GM18951 (cell line): ENCODE results near the gene RGL1.

Experiments used
- POLR2A ChIP-seq: IDR thresholded peaks from 4 replicates; pipeline ENCODE4 v1.6.1; 2011; ENCODE audit warnings: mild to moderate bottlenecking; ENCODE audit not compliant: insufficient read length, insufficient read depth; ENCODE audit errors: extremely low read depth
- in situ Hi-C: fragments of 300-500 bp; cut with MboI; formaldehyde crosslinking; loops from one replicate; pipeline ENCODE4 v1.12.0; 2022; ENCODE audit warnings: low sequenced_read_pairs, mixed read lengths, inconsistent platforms; ENCODE audit not compliant: unreplicated experiment

RGL1 gene

DNA sequence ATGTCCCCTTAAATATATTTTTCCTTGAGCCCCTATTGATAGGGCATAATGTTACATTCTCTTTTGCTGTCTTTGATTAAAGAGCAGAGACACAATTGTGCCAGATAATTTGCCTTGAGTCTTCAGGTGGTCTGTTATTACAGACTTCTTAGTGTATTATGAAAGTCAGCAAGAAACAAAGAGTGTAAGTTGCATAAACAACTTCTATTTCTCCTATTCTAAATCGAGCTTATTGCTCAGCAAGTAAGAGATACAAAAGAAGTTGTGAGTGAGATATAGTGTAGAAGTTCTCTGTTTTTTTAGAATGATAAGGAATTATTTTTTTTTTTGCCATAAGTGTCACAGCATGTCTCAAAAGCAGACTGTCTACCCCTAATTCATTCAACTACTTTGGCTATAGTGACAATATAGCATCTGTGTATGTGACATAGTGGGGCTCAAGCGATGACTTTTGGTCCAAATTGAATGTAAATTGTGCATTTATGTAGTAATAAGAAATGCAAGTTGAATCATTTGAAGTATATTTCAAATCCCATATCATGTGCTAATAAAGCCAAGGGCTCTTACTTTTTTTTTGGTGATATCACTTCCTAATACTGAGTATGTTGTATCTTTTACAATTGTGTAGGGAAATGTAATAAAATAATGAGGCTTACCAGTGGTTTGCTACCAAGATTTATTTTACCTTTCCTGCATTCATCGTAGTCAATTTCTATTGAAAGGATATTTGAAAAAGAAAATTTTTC is 81.3 kb downstream of the RGL1 start:
- no peak for TF ChIP-seq POLR2A
- in situ Hi-C loops, result no loop called here

DNA sequence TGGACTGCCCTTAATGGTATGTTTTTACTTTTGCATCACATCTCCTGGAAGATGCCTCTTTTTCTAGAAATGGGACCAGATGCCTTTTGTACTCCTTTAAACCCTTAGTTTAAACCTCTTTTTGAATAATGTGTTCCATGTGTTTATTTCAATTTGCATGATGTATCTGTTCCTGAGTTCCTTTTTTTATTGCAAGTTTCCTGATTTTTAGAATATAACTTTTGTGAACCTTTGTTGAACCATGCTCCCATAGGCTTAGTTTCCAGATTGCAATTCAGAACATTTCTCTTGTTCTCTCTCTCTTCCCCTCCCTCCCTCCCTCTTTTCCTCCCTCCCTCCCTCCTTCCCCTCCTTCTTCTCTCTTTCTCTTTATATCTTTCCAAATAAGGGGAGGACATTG is 81.9 kb downstream of the RGL1 start:
- in situ Hi-C loops, result no loop called here
- TF ChIP-seq POLR2A, result no peak

DNA sequence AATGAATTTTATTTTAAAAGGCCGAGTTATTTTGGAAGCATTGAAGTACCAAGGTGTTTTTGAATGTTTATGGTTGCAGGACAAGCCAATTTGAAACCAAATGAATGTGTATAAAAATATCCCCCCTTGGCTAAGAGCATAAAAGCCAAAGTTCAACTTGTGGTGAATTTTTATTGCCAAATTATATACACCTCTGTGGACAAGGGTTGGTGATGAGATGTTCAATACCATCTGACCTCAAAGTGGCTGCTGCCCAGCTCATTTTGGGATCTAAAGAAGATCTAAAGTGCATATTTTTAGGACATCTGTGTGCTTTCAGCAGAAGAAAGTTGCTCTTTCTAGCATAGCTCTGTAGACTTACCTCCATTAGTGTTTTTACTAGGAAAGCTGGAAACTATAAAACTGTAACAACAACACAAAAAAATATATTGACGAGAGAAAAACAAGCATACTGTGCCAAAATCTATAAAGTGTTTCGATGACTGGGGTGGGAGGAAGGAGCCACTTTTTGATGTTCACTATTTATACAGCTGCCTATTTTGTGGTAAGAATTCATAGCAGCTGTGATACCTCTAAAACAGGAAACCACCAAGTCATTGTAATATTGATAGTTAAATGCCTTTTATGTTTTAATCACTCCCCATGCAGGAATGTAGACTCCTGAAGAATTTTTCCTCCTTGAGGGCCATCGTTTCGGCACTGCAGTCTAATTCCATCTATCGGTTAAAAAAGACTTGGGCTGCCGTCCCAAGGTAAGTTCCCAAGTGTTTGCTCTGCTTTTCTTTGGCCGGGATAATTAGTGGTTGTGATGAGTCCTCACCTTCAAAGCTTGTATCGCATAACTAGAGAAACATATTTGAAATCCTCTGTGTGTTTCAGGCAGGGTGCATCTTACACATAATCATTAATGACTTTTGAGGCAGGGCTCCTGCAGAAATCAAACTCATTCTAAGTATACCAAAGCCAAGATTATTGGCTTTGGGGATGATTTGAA is 83.2 kb downstream of the RGL1 start:
- TF ChIP-seq POLR2A, result no peak
- in situ Hi-C loops, result no loop called here

DNA sequence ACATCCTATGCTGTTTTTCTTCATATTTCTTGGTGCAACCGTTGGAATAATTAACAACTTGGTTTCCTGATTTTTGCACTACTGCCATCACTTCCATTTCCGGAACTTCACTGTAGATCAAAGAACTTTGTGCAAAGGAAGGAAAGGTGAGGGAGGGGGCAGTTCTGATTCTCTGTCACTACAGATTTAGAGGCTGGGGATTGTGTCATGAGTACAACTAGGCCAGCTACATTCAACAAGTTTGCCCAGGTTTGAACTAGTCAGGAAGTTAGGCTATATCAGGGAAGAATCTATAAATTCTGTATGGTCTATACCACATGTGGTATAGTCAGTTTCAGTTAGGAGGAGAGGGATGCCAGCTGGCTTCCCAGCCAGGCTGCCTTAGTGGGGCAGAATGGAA is 84.2 kb downstream of the RGL1 start:
- in situ Hi-C loops, result no loop called here
- TF ChIP-seq POLR2A, result no peak

DNA sequence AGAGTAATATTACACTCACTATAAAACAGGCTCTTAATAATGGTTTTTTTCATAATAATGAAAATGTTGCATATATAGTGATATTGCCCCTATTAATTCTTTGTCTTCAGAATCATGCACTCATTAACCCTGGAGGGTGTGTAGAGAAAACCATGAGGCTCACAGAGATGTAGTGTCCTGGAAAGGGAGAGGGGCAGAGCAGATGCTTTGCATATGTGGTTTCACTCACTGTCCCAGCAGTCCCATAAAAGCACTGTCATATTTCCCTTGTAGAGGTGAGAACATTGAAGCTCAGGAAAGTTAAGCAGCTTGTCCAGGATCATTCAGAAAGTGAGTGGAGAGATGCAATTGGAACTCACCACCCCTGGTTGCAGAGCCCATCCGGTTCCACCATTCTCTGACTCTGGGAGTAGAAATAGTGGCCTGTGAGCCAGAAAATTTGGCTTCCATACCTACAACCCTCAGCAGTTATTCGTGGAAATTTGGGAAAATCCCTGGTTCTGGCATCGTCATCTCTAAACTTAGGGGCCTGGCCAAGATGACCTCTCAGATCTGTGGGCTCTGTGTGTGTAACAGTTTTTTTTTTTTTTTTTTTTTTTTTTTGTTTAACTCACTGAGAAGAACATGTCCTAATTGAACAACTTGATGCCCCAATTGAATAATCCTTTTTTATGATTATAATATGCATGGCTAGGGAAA is 86.4 kb downstream of the RGL1 start:
- peak; percentile 31 for TF ChIP-seq POLR2A
- in situ Hi-C loops, result no loop called here

DNA sequence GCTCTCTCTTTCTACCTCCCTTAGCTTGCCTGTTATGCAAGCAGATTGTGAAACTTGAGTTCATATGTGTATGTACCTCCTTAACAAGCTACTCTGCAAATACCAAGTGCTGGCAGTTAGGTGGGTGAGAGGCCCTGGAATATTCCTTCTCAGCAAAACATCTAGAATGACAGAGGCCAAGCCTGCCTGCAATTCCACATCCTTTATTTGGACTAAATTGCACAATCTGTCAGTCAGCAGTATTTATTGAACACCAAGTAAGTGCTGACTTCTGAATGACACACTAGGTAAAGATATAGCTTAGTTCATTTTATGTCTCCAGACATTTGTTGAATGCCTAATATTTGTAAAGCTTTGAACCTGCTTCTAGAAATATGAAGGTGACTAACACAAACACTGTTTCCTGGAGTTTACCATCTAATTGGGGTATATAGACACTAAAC is 87.5 kb downstream of the RGL1 start:
- no peak for TF ChIP-seq POLR2A
- in situ Hi-C loops, result no loop called here

DNA sequence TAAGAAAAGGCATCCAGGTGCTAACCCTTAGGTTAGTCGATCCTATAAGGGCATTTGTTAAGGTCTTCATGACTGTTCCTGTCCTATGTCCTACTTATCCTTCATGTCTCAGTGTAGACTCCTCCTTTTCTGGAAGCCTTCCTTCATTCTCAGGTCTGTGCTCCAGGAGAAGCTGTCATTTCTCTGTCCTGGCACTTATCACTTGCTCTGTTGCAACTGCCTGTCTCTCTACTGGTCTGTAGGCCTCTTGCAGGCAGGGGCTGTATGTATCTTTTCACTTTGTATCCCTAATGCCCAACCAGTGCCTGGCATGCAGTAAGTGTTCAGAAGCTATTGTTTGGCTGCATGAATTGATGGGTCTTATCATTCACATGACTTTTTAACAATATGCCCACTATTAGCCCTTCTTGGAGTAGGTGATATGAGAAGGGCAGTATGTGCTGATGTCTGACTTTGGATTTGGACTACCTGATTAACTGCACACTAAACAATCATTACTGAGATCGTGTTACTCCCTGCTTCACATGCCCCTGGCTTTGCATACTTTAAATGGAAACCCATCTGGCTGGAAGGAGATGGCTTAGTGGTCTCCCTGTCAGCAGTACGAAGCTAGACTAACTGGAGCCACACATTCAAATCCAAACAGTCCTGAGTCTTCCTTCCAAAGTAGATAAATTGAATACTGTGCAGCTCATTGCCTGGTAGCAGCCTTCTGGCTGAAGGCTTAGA is 88.8 kb downstream of the RGL1 start:
- no peak for TF ChIP-seq POLR2A
- in situ Hi-C loops, result no loop called here

DNA sequence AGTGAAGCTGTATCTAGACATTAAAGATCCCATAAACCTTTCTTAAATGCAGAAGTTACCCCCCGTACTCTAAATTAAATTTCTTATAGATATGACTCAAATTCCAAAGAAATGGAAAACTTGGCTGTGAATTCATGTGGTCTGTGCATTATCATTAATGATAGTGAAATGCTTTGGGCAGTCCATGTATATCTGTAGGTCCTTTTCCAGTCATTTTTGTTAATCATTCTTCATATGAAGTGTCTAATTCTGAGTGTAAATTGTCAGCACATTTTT is 89.3 kb downstream of the RGL1 start:
- TF ChIP-seq POLR2A, result no peak
- in situ Hi-C loops, result no loop called here

DNA sequence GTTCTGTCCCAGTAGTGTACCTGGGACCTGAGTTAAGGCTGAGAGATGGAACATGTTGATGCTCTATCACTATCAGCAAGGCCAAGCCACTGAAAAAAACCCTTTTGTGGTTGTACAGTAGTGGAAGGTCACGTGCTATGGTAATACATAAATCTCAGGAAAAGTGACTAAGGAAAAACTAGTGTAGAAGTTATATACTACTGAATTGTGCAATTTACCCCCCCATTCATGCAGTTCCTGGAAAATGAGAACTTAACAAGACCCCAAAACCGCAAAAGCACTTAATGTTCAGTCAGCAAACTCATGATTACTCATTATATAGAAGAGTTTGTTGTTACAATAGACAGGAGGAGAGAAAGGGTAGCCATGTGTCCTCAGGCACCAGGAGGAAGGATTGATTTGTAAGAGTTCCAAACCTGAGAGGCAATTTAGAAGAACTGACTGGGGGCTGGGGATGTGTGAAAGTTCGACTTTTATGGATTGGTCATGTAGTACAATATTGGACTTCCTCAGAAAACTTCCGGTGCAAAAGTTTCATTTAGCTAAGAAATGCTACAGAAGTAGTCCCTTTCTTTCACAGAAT is 91.6 kb downstream of the RGL1 start:
- peak; percentile 24 for TF ChIP-seq POLR2A
- in situ Hi-C loops, result no loop called here

DNA sequence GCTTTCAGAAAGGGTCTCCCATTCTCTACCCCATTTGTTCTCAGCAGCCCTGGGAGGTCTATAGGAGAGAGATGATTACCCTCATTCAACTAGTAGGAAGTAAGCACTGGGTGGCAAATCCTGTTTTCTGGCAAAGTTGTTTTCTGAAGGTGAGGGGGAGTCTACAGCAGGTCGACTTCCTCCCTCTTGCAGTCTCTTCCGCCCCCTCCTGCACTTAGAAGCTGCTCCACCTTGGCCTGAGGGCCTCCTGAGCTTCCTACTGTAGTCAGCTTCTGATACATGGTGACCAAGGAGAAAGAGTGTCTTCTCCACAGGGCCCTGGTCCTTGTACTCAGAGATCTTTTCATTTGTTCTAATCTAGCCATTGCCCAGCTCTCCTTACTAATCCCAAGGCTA is 93.1 kb downstream of the RGL1 start:
- in situ Hi-C loops, result no loop called here
- TF ChIP-seq POLR2A, result no peak

DNA sequence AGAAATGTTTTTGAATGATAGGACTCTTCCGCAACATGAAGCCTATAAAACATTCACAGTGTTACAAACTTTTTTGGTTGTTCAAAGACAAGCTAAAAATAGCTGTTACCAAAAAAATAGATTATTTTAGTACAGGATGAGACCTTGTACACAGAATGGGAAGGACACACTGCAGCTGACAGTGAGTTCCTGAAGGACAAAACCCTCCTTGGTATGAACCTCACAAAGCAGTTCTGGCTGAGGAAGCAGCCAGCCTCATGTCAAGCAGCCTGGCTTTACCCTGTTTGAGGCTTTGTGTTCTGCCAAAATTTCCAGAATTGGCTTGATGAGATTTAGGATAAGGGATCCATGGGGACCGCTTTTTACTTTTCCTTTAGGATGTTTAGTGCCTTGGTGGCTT is 93.7 kb downstream of the RGL1 start:
- in situ Hi-C loops, result no loop called here

DNA sequence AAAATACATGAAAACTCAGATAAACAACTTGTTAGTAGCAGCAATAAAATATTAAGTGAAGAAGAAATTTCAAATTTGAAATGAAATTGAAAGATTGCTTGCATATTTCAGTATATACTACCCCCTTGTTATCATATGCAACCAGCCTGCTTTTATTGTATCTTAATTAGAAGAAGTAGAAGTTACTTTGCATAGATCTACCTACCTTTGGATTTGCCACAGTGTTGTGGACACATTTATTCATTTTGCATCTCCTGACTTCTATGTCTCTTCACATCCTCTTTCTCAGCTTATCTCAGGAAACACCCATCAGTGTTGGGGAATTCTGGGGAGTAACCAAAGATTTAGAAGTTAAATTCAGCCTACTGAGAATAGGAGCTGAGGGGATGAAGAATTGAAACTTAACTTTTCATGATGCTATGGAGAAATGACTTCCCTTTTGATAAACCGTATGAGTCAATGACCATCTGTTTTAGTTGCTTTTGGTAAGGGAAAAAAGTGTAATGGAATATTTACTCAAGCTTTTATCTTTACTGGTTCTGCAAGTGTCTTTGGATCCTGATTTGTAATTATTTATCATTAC is 96.9 kb downstream of the RGL1 start:
- in situ Hi-C loops, result loop anchor here (25.0 kb wide), 1 partner anchor 615 kb away; no protein-coding TSS in a partner anchor
- TF ChIP-seq POLR2A, result no peak

More for the DNA sequence above, 93.7 kb downstream of the RGL1 start:
- TF ChIP-seq POLR2A, result no peak
